ENCODE results near the gene AFF3. TPM values are rescaled to one million over a fixed set of nuclear protein-coding genes. Genes with fewer than 3 reads are reported as not detected.
"Not testable (repeated sequence)": the region's sequence is repeated elsewhere in the genome, so short reads cannot be mapped to it uniquely, and the experiment has no call there.

AFF3 gene
- total RNA-seq, 6 experiments from 2014 or later: 1.3 to 7.3 (median 6.4) TPM

GRCh38 chr2:99949530-99949929 lies 192.9 kb downstream of the AFF3 start:
- TF ChIP-seq, protein P1, sequence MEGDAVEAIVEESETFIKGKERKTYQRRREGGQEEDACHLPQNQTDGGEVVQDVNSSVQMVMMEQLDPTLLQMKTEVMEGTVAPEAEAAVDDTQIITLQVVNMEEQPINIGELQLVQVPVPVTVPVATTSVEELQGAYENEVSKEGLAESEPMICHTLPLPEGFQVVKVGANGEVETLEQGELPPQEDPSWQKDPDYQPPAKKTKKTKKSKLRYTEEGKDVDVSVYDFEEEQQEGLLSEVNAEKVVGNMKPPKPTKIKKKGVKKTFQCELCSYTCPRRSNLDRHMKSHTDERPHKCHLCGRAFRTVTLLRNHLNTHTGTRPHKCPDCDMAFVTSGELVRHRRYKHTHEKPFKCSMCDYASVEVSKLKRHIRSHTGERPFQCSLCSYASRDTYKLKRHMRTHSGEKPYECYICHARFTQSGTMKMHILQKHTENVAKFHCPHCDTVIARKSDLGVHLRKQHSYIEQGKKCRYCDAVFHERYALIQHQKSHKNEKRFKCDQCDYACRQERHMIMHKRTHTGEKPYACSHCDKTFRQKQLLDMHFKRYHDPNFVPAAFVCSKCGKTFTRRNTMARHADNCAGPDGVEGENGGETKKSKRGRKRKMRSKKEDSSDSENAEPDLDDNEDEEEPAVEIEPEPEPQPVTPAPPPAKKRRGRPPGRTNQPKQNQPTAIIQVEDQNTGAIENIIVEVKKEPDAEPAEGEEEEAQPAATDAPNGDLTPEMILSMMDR (IDR thresholded peaks at IDR 0.05): no peak
- no peak for TF ChIP-seq POLR2A (IDR thresholded peaks at IDR 0.05)
- Histone ChIP-seq H3K27ac (no peak overlapping the region), H3K27me3 (no peaks in the 10 kb centered on the region), H3K4me1 (no peaks in the 10 kb centered on the region), H3K36me3 (no peaks in the 10 kb centered on the region), H3K4me3 (no peak overlapping the region), H3K9me3 (no peaks in the 10 kb centered on the region)
- intact Hi-C loops (cut with DNase I): no loop called here
- no peak for DNase-seq
- ATAC-seq: no peak
- 100% methylated on average over 2 of the region's 4 CpGs for WGBS (ENCODE audit: insufficient coverage, low coverage, low lambda C conversion rate, missing lambda C conversion rate)

- no peak for TF ChIP-seq POLR2A (IDR thresholded peaks at IDR 0.05)
- TF ChIP-seq, protein P1 (IDR thresholded peaks at IDR 0.05): no peak
- no peaks in the 10 kb centered on the region for H3K9me3 ChIP-seq
- DNase-seq (no peak), ATAC-seq (no peak)
- H3K4me3 ChIP-seq: no peak overlapping the region
- 73% methylated on average over 2 of the region's 5 CpGs for WGBS (ENCODE audit: insufficient coverage, low coverage, low lambda C conversion rate, missing lambda C conversion rate)
- no peaks in the 10 kb centered on the region for H3K36me3 ChIP-seq
- intact Hi-C loops (cut with DNase I): no loop called here
- H3K27me3 ChIP-seq: no peaks in the 10 kb centered on the region
- H3K27ac ChIP-seq: no peak overlapping the region
- no peaks in the 10 kb centered on the region for H3K4me1 ChIP-seq
Observed at GRCh38 chr2:99948010-99948409, 194.4 kb downstream of the AFF3 start.

DNA sequence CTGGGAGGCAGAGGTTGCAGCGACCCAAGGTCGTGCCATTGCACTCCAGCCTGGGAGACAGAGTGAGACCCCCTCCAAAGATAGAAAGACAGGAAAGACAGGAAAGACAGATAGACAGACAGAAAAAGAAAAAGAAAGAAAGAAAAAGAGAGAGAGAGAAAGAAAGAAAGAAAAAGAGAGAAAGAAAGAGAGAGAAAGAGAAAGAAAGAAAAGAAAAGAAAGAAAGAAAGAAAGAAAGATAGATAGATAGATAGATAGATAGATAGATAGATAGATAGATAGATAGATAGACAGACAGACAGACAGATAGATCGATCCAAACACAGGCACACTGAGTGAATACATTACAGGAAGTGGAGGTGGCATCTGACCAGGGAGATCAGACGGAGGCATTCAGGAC lies 195.0 kb downstream of the AFF3 start:
- intact Hi-C loops (cut with DNase I); ATAC-seq: not testable (repeated sequence)

GRCh38 chr2:99944019-99944418 lies 198.4 kb downstream of the AFF3 start:
- H3K36me3 ChIP-seq: no peaks in the 10 kb centered on the region
- peaks cover 0 to 16% (median 0%) of the 10 kb centered on the region in 4 donors for H3K4me1 ChIP-seq
- DNase-seq: no peak
- no peak overlapping the region for H3K4me3 ChIP-seq
- H3K27ac ChIP-seq: no peak overlapping the region
- intact Hi-C loops (cut with DNase I): no loop called here
- no peak for ATAC-seq
- WGBS (ENCODE audit: insufficient coverage, low coverage, low lambda C conversion rate, missing lambda C conversion rate): 78% methylated on average over 2 of the region's 4 CpGs
- H3K9me3 ChIP-seq: no peaks in the 10 kb centered on the region
- no peaks in the 10 kb centered on the region for H3K27me3 ChIP-seq
- TF ChIP-seq POLR2A (IDR thresholded peaks at IDR 0.05): no peak
- TF ChIP-seq, protein P1 (IDR thresholded peaks at IDR 0.05): no peak

More for the DNA sequence above, 195.0 kb downstream of the AFF3 start:
- not testable (repeated sequence) for H3K27me3 ChIP-seq, H3K27ac ChIP-seq, H3K9me3 ChIP-seq, DNase-seq, H3K4me1 ChIP-seq, H3K4me3 ChIP-seq, H3K36me3 ChIP-seq
- WGBS (ENCODE audit: insufficient coverage, low coverage, low lambda C conversion rate, missing lambda C conversion rate): 76% methylated on average over 4 of the region's 4 CpGs

DNA sequence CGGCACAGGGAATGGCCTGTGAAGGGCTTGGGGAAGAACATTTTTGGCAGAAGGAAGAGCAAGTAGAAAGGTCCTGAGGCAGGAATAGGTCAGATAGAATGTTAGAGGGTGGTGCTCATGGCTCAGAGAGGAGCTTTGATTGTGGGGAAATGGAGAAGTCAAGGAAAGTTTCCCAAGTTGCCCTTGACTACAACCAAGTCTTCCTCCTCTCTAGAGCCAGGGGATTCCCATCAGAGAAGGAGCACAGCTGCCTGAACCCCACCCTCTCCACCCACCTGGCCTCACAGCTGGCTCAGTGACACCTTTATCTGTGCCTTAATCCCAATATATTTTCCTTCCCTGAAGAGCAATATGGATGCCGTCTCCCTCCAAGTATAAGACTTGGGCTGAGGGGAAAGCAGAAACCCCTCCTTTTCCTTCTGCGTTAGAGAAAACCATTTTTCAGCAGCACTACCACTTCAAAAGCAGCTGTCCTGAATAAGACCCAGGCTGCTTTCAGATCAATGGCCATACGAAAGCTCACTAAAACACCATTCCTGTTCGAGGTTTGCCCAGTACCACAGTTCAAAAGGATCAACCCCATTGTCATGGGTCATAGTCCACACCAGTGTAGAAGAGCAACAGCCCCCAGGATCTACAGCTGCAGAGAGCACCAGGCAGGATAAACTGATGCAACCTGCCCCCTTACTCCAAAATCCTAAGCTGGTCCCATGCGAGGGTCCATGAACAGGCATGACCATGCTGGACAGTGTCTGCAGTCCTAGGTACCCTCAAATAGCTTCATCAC lies 199.6 kb downstream of the AFF3 start:
- DNase-seq (no peak), ATAC-seq (no peak)
- no peak overlapping the region for H3K27ac ChIP-seq
- intact Hi-C loops (cut with DNase I): no loop called here
- no peaks in the 10 kb centered on the region for H3K27me3 ChIP-seq
- H3K4me3 ChIP-seq: no peak overlapping the region
- WGBS (ENCODE audit: insufficient coverage, low coverage, low lambda C conversion rate, missing lambda C conversion rate): 70% methylated on average over 5 of the region's 6 CpGs
- TF ChIP-seq POLR2A (IDR thresholded peaks at IDR 0.05): no peak
- TF ChIP-seq, protein P1 (IDR thresholded peaks at IDR 0.05): no peak
- no peaks in the 10 kb centered on the region for H3K9me3 ChIP-seq
- H3K36me3 ChIP-seq: no peaks in the 10 kb centered on the region
- H3K4me1 ChIP-seq: peaks cover 0 to 25% (median 0%) of the 10 kb centered on the region in 4 donors

Measured in right lobe of liver (tissue), 6 donors.